Gastrocnemius medialis (tissue), 4 donors: ENCODE results near the gene GNAO1.

Experiments used
- POLR2A ChIP-seq, 2 donors: fragments of 450-650 bp; IDR thresholded peaks; one replicate each; pipeline ENCODE4 v1.6.1; 2017; ENCODE audit warnings: antibody characterized with exemption in 2 of 2, mild to moderate bottlenecking in 2 of 2, moderate library complexity in 2 of 2
- TF ChIP-seq, protein P1 (sequence below), 5 experiments: fragments of 450-650 bp in 3 of 5; fragments of 200-600 bp in 2 of 5; sonication (generic) in 2 of 5; IDR thresholded peaks in 4 of 5; conservative IDR thresholded peaks in 1 of 5; 1 replicate in 4 of 5; 2 replicates in 1 of 5; pipeline ENCODE4 v1.5.1; 2016 to 2019; ENCODE audit warnings: antibody characterized with exemption in 5 of 5, mild to moderate bottlenecking in 3 of 5, moderate library complexity in 3 of 5

DNA sequence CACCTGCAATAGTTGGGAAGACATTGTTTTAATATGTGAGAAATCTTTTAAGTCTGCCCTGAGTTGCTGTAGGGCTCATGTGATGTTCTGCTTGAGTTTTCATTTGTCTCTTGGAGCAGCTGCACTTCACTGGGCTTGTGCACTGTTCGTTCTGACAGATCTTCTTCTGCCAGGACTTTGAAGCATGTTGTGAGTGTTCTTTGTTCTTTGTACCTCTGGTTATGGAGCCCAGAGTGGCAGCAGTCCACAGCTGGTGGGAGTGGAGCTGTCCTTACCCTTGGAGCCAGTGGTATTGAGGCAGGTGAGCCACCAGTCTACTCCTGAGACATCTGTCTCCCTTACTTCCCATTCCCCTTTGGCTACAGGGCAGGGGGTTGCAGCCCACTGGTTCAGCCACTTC, 64.6 kb downstream of the GNAO1 start:
- TF ChIP-seq, protein P1, sequence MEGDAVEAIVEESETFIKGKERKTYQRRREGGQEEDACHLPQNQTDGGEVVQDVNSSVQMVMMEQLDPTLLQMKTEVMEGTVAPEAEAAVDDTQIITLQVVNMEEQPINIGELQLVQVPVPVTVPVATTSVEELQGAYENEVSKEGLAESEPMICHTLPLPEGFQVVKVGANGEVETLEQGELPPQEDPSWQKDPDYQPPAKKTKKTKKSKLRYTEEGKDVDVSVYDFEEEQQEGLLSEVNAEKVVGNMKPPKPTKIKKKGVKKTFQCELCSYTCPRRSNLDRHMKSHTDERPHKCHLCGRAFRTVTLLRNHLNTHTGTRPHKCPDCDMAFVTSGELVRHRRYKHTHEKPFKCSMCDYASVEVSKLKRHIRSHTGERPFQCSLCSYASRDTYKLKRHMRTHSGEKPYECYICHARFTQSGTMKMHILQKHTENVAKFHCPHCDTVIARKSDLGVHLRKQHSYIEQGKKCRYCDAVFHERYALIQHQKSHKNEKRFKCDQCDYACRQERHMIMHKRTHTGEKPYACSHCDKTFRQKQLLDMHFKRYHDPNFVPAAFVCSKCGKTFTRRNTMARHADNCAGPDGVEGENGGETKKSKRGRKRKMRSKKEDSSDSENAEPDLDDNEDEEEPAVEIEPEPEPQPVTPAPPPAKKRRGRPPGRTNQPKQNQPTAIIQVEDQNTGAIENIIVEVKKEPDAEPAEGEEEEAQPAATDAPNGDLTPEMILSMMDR (IDR thresholded peaks at IDR 0.05 in 4 of 5, conservative IDR thresholded peaks at IDR 0.05 in 1 of 5) = no peak
- TF ChIP-seq POLR2A (IDR thresholded peaks at IDR 0.05) = no peak
